Esophagus squamous epithelium (tissue), 4 donors: ENCODE measurements around the gene SLC17A1.

ENCODE experiments used
- CTCF ChIP-seq, 6 experiments: fragments of 450-650 bp in 4 of 6; fragments of 200-600 bp in 2 of 6; sonication (generic) in 2 of 6; IDR thresholded peaks; one replicate each; pipeline ENCODE4 v1.5.1; 2016 to 2019; ENCODE audit warnings: antibody characterized with exemption in 6 of 6, mild to moderate bottlenecking in 4 of 6, moderate library complexity in 4 of 6
- POLR2A ChIP-seq, 4 donors: fragments of 450-650 bp; IDR thresholded peaks; one replicate each; pipeline ENCODE4 v1.6.1; 2017; ENCODE audit warnings: antibody characterized with exemption in 4 of 4, mild to moderate bottlenecking in 4 of 4, moderate library complexity in 3 of 4

DNA sequence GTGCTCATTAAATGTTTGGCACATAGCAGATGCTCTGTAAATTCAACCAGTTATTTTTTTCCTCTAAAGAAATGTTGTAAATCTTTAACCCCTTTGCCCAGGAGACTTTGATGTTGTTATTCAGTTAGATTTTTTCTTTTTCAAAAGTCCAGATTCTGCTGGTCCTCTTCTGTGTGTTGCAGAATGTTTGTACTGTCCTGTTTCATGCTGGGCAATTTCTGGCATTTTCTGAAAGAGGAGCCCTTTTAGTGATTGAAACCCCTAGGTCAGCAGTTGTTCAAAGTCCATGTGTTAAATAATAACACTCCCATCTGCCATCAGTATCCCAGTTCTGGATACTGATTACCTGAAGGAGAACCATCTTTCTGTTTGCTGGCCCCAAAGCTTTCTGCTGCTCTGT is 1.3 kb upstream of the SLC17A1 start:
- TF ChIP-seq POLR2A (IDR thresholded peaks at IDR 0.05) (no peak), CTCF (IDR thresholded peaks at IDR 0.05) (no peak)
